HG03457 (cell line): ENCODE results near the gene BBX.

Experiments
- ATAC-seq: cut with Tn5 transposase; IDR thresholded peaks from one replicate; pipeline ENCODE4 v1.9.1; 2021; ENCODE audit warnings: moderate number of reproducible peaks; ENCODE audit not compliant: unreplicated experiment

The BBX gene

GRCh38 chr3:107643038-107643883 is 120.5 kb downstream of the BBX start:
- ATAC-seq: no peak

GRCh38 chr3:107644631-107645030 is 121.9 kb downstream of the BBX start:
- no peak for ATAC-seq

GRCh38 chr3:107650788-107651187 is 128.0 kb downstream of the BBX start:
- ATAC-seq: no peak

- no peak for ATAC-seq
These were observed 129.0 kb downstream of the BBX start for GRCh38 chr3:107651782-107652181.

GRCh38 chr3:107654218-107654617 is 131.5 kb downstream of the BBX start:
- ATAC-seq: no peak

GRCh38 chr3:107657971-107658370 is 135.2 kb downstream of the BBX start:
- no peak for ATAC-seq

GRCh38 chr3:107660306-107660976 is 137.7 kb downstream of the BBX start:
- no peak for ATAC-seq

GRCh38 chr3:107661447-107662123 is 138.8 kb downstream of the BBX start:
- ATAC-seq: no peak

GRCh38 chr3:107662124-107662507 is 139.4 kb downstream of the BBX start:
- ATAC-seq: no peak

- no peak for ATAC-seq
These were observed 139.8 kb downstream of the BBX start for GRCh38 chr3:107662586-107662985.

- no peak for ATAC-seq
These were observed 140.5 kb downstream of the BBX start for GRCh38 chr3:107663266-107663665.

- no peak for ATAC-seq
These were observed 141.9 kb downstream of the BBX start for GRCh38 chr3:107664614-107665013.

- no peak for ATAC-seq
These were observed 142.6 kb downstream of the BBX start for GRCh38 chr3:107665351-107665750.

GRCh38 chr3:107666853-107667252 is 144.1 kb downstream of the BBX start:
- ATAC-seq: no peak

GRCh38 chr3:107668416-107668815 is 145.7 kb downstream of the BBX start:
- ATAC-seq: no peak

- no peak for ATAC-seq
These were observed 146.2 kb downstream of the BBX start for GRCh38 chr3:107668963-107669362.

GRCh38 chr3:107669669-107670068 is 146.9 kb downstream of the BBX start:
- ATAC-seq: no peak

- no peak for ATAC-seq
These were observed 148.2 kb downstream of the BBX start for GRCh38 chr3:107670986-107671385.

- no peak for ATAC-seq
These were observed 151.6 kb downstream of the BBX start for GRCh38 chr3:107674371-107674770.

GRCh38 chr3:107675233-107675900 is 152.6 kb downstream of the BBX start:
- ATAC-seq: no peak
